Neural progenitor cell (in vitro differentiated cells): ENCODE data around the gene COG7.

Source experiments
- CTCF ChIP-seq: fragments of 200-600 bp; sonication (generic); IDR thresholded peaks from 2 replicates; pipeline ENCODE4 v1.5.1; 2017; ENCODE audit warnings: antibody characterized with exemption, mild to moderate bottlenecking
- EZH2 ChIP-seq: fragments of 200-600 bp; sonication (generic); IDR thresholded peaks from 2 replicates; pipeline ENCODE4 v1.6.1; 2017; ENCODE audit warnings: antibody characterized with exemption, mild to moderate bottlenecking, moderate library complexity
- EZH2phosphoT487 ChIP-seq: fragments of 200-600 bp; sonication (generic); IDR thresholded peaks from 2 replicates; pipeline ENCODE4 v1.6.1; 2017; ENCODE audit warnings: antibody characterized with exemption

- TF ChIP-seq CTCF (no peak), EZH2 (no peak), EZH2phosphoT487 (no peak)
These were observed 51.9 kb downstream of the COG7 start for GRCh38 chr16:23401139-23401538.
